NCI-H82 treated with DMSO at 0.1 percent for 48 hours (cell line): Measurements from ENCODE around the gene AMER1.

Source experiments
- DNase-seq: peaks from one replicate; lab custom pipeline; 2025; ENCODE audit not compliant: unreplicated experiment; lab: John Stamatoyannopoulos, UW

Gene AMER1

DNA sequence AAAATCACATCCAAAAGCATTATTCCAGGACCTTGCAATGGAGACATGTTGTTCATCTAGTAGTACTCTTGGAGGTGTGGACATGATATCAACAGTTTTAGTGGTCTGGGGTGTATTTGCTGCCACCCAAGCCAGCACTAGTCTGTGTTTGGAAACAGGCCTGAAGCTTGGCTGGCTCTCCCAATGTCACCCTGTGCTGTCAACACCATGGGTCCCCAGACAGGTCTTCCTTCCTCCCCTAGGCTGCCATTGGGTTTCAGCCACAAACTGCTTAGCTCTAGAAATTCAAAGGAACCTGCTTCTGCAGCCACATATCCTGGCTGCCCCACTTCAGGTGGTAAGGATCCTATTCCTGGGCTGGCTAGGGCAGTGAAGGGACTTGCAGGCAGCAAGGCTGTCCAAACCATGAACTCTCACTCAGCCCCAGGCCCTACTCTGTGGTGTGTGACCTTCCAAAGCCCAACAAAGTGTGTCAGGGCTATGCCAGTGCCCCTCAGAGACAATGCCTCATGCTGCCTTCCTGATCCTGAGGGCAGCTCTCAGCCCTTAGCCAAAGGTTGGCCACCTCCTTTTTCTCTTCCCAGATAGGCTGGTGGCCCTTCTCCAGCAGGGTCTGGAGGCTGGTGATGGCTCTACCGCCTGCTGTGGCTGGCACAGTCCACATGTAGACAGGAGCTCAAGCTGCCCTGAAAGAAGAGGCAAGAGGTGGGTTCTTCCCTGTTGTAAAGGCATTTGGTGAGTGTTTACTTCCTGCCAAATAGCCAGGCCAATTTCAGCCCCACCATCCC is 18.3 kb downstream of the AMER1 start:
- DNase-seq: no peak

DNA sequence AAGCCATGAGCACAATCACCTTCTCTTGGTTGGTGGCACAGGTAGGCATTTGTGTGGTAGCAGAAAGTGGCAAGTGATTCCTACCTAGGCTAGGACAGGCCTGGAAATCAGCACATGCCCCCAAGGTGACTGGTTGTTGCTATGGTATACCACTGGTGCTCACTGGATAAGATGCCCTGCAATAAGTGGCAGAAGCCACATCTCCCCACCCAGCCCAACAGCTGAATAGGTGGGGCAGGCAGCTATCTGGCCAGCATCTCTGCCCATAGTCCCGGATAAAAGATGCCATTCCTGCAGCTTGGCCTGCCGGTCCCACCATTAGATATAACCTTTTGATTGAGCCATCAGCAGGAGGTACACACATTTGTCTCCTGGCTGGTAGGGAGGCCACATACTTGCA is 21.1 kb downstream of the AMER1 start:
- DNase-seq: no peak

DNA sequence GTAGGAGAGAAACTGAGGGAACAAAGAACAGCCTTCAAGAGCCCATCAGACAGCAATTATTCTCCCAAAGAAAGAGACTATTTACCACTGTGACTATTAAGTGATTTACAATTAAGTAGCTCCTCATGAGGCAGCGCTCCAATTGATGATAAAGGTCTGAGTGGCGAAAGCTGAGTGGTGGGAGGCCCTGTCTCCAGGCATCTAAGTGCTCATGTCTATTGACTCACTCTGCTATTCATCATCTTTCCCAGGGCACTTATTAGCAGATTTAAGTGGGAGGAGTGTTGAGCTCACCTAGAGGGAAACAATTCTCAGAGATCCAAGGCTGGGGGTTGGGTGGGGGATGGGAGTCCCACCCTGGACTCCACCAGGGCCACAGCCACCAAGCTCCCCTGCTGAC is 23.3 kb downstream of the AMER1 start:
- no peak for DNase-seq

DNA sequence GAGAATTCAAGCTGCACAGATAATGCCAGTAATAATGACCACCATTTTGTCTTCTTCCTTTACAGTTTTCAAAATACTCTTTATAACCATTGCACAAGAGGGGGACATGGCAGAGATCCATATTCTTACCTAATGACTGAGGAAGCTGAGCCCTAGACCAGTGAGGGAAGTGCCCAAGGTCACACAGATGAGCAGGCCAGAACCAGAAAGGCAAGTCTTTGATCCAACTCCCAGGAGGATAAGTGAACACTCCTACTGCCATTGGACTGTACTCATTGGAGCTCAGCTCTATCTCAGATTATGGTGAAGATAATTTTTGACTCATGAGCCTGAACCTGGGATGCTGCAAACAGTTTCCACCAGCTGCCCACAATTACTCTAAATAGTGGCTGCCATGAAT is 28.6 kb downstream of the AMER1 start:
- DNase-seq: no peak

DNA sequence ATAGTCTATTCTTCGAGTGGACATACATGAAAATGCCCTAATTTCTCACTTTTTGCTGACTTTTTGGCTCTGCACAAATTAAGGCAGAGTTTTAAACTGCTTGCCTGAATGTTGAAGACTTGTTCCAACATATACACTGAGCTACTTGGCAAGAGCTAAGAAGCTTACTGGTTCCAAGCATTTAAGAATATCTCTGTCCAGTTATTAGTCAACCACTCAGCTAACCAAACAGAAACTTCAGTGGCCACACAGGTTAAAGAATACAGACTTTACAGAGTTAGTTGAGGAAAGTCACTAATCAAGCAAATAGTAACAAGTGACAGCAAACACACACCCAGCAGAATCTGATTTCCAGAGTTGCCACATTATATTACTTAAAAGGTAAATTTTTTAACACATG is 35.5 kb downstream of the AMER1 start:
- no peak for DNase-seq

DNA sequence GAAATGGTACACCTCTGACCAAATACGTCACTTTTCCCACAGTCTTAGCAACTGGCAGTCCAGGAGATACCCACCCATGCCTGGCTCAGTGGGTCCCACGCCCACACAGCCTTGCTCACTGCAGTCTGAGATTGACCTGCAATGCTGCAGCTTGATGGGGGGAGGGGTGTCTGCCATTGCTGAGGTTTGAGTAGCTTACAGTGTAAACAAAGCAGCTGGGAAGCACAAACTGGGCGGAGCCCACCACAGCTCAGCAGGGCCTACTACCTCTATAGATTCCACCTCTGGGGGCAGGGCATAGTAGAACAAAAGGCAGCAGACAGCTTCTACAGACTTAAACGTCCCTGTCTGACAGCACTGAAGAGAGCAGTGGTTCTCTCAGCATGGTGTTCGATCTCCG is 52.7 kb downstream of the AMER1 start:
- DNase-seq: no peak

DNA sequence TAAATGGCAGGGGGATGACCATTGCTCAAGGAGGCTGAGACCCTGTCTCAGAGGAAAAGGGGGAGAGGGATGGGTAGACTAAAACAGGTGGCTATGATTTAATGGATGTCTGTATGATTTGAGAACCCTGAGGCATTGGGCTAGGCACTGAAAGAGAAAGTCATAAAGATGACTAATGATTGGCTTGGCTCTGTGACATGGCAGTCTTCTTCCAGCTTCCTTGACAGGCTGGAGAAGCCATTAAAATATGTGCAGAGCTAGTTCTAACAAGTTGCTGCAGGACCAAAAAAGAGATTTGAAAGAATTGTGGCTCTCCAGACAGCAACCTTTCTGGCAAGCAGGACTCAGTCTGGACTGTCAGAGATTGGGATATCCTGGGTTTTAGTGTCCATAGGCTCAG is 53.6 kb downstream of the AMER1 start:
- DNase-seq: no peak

DNA sequence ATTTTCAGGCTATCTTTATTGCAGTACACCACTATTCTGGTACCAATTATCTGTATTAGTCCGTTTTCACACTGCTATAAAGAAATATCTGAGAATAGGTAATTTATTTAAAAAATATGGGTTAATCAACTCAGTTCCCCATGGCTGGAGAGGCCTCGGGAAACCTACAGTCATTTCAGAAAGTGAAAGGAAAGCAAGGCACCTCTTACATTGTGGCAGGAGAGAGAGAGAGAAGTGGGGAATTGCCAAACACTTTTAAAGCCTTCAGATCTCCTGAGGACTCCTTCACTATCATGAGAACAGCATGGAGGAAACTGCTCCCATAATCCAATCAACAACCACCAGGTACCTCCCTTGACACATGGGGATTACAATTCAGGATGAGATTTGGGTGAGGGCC is 54.7 kb downstream of the AMER1 start:
- DNase-seq: no peak
